HepG2 (cell line): Measurements from ENCODE around the gene SEC14L5. TPM values are rescaled to one million over a fixed set of nuclear protein-coding genes. Genes with fewer than 3 reads are reported as not detected.

Experiments
- CBX1 ChIP-seq: IDR thresholded peaks from one replicate; pipeline ENCODE4 v1.6.1; 2016; ENCODE audit warnings: antibody characterized with exemption, low read depth
- CCDC6 ChIP-seq: sonication (generic); formaldehyde crosslinking; IDR thresholded peaks from 2 replicates; pipeline ENCODE4 v1.8.1; 2022; ENCODE audit warnings: mild to moderate bottlenecking, missing genetic modification reagents, moderate library complexity
- DRAP1 ChIP-seq: IDR thresholded peaks from 2 replicates; pipeline ENCODE4 v1.6.1; 2016; ENCODE audit warnings: missing genetic modification reagents, missing compliant biosample characterization
- NONO ChIP-seq, 2 experiments: fragments of 450-650 bp in 1 of 2; sonication (generic) in 1 of 2; formaldehyde crosslinking in 1 of 2; IDR thresholded peaks in 1 of 2; conservative IDR thresholded peaks in 1 of 2; 2 replicates each; pipeline versions ENCODE4 v1.6.1 to v1.8.0; 2017 to 2022; ENCODE audit warnings: mild to moderate bottlenecking in 1 of 2, missing genetic modification reagents in 1 of 2, moderate library complexity in 1 of 2
- SP5 ChIP-seq: IDR thresholded peaks from 2 replicates; pipeline ENCODE4 v1.6.1; 2016; ENCODE audit warnings: low read depth, borderline replicate concordance
- SRSF9 ChIP-seq: fragments of 200-400 bp; formaldehyde crosslinking; IDR thresholded peaks from 2 replicates; pipeline ENCODE4 v1.6.1; 2018; ENCODE audit warnings: borderline replicate concordance, mild to moderate bottlenecking, low read depth, low read length; ENCODE audit not compliant: insufficient read depth, poor library complexity, severe bottlenecking
- TAF15 ChIP-seq: fragments of 200-400 bp; formaldehyde crosslinking; IDR thresholded peaks from one replicate; pipeline ENCODE4 v1.6.1; 2018; ENCODE audit warnings: mild to moderate bottlenecking, low read depth, low read length; ENCODE audit not compliant: poor library complexity, severe bottlenecking
- ZNF17 ChIP-seq: sonication (generic); formaldehyde crosslinking; IDR thresholded peaks from 2 replicates; pipeline ENCODE4 v1.5.0; 2020; ENCODE audit warnings: mild to moderate bottlenecking, missing genetic modification reagents
- ZNF234 ChIP-seq: sonication (generic); formaldehyde crosslinking; conservative IDR thresholded peaks from 2 replicates; pipeline ENCODE4 v1.5.1; 2020; ENCODE audit warnings: mild to moderate bottlenecking, missing genetic modification reagents
- ZNF256 ChIP-seq: sonication (generic); formaldehyde crosslinking; conservative IDR thresholded peaks from 2 replicates; pipeline ENCODE4 v1.4.0; 2020; ENCODE audit warnings: missing genetic modification reagents
- ZNF30 ChIP-seq: sonication (generic); formaldehyde crosslinking; IDR thresholded peaks from 2 replicates; pipeline ENCODE4 v1.5.0; 2020; ENCODE audit warnings: mild to moderate bottlenecking, missing genetic modification reagents
- ZNF335 ChIP-seq: sonication (generic); formaldehyde crosslinking; IDR thresholded peaks from 2 replicates; pipeline ENCODE4 v1.4.0; 2020; ENCODE audit warnings: missing genetic modification reagents
- polyA plus RNA-seq, 8 experiments: library from polyadenylated mRNA; depleted of rRNA in 3 of 8; stranded (reverse) in 7 of 8; unstranded in 1 of 8; fragments of >200 nt; fragmentation: Illumina TruSeq in 4 of 8; extraction: Trizol in 4 of 8; gene quantifications; 2 replicates each; pipeline versions ENCODE4 v1.2.1 to v1.2.3, GENCODE V29; 2011 to 2016; ENCODE audit warnings: low read depth in 4 of 8, missing spikeins in 1 of 8, mixed read lengths in 1 of 8; ENCODE audit not compliant: insufficient read depth in 1 of 8
- total RNA-seq, 5 experiments: library from RNA; depleted of rRNA; stranded (reverse); fragments of >200 nt; fragmentation: Illumina TruSeq; extraction: Trizol; gene quantifications; 2 replicates each; pipeline ENCODE4 v1.2.3, GENCODE V29; 2016; ENCODE audit warnings: low read depth in 1 of 5
- TF ChIP-seq, protein P1 (sequence below): sonication (generic); formaldehyde crosslinking; IDR thresholded peaks from 2 replicates; pipeline ENCODE4 v1.4.0; 2020; ENCODE audit warnings: missing genetic modification reagents, borderline replicate concordance
- TF ChIP-seq, protein P2 (sequence below): sonication (generic); formaldehyde crosslinking; IDR thresholded peaks from 2 replicates; pipeline ENCODE4 v1.4.0; 2020; ENCODE audit warnings: missing genetic modification reagents, borderline replicate concordance
- TF ChIP-seq, protein P3 (sequence below): sonication (generic); formaldehyde crosslinking; IDR thresholded peaks from 2 replicates; pipeline ENCODE4 v1.4.0; 2020; ENCODE audit warnings: missing genetic modification reagents

Gene SEC14L5
- total and polyA plus RNA-seq, 2 of the 13 experiments (the other 11 are each of a cell fraction or from before 2014, with no cell fraction given): 0.40 to 0.42 TPM

DNA sequence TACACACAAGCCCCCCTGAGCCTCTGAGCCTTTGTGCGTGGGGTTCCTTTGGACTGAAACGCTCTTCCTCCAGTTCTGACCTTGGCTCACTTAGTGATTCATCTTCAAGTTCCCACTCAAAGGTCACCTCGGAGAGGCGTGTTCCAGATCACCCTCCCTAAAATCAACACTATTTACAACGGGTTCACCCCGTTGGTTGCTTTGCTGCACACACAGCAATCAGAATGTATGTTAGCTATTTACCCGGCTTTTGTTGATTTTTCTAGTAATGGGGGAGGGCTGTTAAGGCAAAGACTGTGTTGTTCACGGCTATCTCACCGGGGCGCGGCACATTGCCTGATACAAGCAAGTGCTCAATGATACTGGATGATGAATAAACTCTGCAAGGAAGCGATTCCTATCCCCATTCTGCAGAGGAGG is 74.6 kb downstream of the SEC14L5 start (continued):
- TF ChIP-seq SP5 (CRISPR knock-in tag) (peak; percentile 37; the same call in 1 of the 2 replicates), ZNF17 (CRISPR knock-in tag) (no peak), ZNF30 (CRISPR knock-in tag) (peak; percentile 26; the same call in 1 of the 2 replicates), ZNF234 (no peak), ZNF335 (CRISPR knock-in tag) (no peak), ZNF256 (CRISPR knock-in tag) (no peak), CCDC6 (CRISPR knock-in tag) (no peak), SRSF9 (no peak), CBX1 (no peak), NONO (IDR thresholded peaks at IDR 0.05) (no peak), NONO (CRISPR knock-in tag; conservative IDR thresholded peaks at IDR 0.05) (no peak), TAF15 (no peak), DRAP1 (no peak)
- TF ChIP-seq, protein P1, sequence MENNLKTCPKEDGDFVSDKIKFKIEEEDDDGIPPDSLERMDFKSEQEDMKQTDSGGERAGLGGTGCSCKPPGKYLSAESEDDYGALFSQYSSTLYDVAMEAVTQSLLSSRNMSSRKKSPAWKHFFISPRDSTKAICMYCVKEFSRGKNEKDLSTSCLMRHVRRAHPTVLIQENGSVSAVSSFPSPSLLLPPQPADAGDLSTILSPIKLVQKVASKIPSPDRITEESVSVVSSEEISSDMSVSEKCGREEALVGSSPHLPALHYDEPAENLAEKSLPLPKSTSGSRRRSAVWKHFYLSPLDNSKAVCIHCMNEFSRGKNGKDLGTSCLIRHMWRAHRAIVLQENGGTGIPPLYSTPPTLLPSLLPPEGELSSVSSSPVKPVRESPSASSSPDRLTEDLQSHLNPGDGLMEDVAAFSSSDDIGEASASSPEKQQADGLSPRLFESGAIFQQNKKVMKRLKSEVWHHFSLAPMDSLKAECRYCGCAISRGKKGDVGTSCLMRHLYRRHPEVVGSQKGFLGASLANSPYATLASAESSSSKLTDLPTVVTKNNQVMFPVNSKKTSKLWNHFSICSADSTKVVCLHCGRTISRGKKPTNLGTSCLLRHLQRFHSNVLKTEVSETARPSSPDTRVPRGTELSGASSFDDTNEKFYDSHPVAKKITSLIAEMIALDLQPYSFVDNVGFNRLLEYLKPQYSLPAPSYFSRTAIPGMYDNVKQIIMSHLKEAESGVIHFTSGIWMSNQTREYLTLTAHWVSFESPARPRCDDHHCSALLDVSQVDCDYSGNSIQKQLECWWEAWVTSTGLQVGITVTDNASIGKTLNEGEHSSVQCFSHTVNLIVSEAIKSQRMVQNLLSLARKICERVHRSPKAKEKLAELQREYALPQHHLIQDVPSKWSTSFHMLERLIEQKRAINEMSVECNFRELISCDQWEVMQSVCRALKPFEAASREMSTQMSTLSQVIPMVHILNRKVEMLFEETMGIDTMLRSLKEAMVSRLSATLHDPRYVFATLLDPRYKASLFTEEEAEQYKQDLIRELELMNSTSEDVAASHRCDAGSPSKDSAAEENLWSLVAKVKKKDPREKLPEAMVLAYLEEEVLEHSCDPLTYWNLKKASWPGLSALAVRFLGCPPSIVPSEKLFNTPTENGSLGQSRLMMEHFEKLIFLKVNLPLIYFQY (CRISPR knock-in tag): no peak
- TF ChIP-seq, protein P2, sequence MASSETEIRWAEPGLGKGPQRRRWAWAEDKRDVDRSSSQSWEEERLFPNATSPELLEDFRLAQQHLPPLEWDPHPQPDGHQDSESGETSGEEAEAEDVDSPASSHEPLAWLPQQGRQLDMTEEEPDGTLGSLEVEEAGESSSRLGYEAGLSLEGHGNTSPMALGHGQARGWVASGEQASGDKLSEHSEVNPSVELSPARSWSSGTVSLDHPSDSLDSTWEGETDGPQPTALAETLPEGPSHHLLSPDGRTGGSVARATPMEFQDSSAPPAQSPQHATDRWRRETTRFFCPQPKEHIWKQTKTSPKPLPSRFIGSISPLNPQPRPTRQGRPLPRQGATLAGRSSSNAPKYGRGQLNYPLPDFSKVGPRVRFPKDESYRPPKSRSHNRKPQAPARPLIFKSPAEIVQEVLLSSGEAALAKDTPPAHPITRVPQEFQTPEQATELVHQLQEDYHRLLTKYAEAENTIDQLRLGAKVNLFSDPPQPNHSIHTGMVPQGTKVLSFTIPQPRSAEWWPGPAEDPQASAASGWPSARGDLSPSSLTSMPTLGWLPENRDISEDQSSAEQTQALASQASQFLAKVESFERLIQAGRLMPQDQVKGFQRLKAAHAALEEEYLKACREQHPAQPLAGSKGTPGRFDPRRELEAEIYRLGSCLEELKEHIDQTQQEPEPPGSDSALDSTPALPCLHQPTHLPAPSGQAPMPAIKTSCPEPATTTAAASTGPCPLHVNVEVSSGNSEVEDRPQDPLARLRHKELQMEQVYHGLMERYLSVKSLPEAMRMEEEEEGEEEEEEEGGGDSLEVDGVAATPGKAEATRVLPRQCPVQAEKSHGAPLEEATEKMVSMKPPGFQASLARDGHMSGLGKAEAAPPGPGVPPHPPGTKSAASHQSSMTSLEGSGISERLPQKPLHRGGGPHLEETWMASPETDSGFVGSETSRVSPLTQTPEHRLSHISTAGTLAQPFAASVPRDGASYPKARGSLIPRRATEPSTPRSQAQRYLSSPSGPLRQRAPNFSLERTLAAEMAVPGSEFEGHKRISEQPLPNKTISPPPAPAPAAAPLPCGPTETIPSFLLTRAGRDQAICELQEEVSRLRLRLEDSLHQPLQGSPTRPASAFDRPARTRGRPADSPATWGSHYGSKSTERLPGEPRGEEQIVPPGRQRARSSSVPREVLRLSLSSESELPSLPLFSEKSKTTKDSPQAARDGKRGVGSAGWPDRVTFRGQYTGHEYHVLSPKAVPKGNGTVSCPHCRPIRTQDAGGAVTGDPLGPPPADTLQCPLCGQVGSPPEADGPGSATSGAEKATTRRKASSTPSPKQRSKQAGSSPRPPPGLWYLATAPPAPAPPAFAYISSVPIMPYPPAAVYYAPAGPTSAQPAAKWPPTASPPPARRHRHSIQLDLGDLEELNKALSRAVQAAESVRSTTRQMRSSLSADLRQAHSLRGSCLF: no peak
- TF ChIP-seq, protein P3, sequence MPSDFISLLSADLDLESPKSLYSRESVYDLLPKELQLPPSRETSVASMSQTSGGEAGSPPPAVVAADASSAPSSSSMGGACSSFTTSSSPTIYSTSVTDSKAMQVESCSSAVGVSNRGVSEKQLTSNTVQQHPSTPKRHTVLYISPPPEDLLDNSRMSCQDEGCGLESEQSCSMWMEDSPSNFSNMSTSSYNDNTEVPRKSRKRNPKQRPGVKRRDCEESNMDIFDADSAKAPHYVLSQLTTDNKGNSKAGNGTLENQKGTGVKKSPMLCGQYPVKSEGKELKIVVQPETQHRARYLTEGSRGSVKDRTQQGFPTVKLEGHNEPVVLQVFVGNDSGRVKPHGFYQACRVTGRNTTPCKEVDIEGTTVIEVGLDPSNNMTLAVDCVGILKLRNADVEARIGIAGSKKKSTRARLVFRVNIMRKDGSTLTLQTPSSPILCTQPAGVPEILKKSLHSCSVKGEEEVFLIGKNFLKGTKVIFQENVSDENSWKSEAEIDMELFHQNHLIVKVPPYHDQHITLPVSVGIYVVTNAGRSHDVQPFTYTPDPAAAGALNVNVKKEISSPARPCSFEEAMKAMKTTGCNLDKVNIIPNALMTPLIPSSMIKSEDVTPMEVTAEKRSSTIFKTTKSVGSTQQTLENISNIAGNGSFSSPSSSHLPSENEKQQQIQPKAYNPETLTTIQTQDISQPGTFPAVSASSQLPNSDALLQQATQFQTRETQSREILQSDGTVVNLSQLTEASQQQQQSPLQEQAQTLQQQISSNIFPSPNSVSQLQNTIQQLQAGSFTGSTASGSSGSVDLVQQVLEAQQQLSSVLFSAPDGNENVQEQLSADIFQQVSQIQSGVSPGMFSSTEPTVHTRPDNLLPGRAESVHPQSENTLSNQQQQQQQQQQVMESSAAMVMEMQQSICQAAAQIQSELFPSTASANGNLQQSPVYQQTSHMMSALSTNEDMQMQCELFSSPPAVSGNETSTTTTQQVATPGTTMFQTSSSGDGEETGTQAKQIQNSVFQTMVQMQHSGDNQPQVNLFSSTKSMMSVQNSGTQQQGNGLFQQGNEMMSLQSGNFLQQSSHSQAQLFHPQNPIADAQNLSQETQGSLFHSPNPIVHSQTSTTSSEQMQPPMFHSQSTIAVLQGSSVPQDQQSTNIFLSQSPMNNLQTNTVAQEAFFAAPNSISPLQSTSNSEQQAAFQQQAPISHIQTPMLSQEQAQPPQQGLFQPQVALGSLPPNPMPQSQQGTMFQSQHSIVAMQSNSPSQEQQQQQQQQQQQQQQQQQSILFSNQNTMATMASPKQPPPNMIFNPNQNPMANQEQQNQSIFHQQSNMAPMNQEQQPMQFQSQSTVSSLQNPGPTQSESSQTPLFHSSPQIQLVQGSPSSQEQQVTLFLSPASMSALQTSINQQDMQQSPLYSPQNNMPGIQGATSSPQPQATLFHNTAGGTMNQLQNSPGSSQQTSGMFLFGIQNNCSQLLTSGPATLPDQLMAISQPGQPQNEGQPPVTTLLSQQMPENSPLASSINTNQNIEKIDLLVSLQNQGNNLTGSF (CRISPR knock-in tag): no peak
